ENCODE results near the gene PSMG2.

GRCh38 chr18:12749121-12749520 lies 46.3 kb downstream of the PSMG2 start:
- TF ChIP-seq TAF1 (IDR thresholded peaks at IDR 0.05; ENCODE audit: borderline replicate concordance, low read depth, low read length) (no peak), POLR2A (IDR thresholded peaks at IDR 0.05; ENCODE audit: low read depth, low read length) (no peak)

Data from GM12892 (cell line).